Embryonic facial prominence (tissue), 1 donor: ENCODE data around the gene CDY1B.
"Not testable (repeated sequence)": the region's sequence is repeated elsewhere in the genome, so short reads cannot be mapped to it uniquely, and the experiment has no call there.

Experiments used
- DNase-seq: peaks from one replicate; pipeline ENCODE4 v3.0.0-alpha.2; 2016; ENCODE audit errors: extremely low spot score

Gene CDY1B, protein sequence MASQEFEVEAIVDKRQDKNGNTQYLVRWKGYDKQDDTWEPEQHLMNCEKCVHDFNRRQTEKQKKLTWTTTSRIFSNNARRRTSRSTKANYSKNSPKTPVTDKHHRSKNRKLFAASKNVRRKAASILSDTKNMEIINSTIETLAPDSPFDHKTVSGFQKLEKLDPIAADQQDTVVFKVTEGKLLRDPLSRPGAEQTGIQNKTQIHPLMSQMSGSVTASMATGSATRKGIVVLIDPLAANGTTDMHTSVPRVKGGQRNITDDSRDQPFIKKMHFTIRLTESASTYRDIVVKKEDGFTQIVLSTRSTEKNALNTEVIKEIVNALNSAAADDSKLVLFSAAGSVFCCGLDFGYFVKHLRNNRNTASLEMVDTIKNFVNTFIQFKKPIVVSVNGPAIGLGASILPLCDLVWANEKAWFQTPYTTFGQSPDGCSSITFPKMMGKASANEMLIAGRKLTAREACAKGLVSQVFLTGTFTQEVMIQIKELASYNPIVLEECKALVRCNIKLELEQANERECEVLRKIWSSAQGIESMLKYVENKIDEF

DNA sequence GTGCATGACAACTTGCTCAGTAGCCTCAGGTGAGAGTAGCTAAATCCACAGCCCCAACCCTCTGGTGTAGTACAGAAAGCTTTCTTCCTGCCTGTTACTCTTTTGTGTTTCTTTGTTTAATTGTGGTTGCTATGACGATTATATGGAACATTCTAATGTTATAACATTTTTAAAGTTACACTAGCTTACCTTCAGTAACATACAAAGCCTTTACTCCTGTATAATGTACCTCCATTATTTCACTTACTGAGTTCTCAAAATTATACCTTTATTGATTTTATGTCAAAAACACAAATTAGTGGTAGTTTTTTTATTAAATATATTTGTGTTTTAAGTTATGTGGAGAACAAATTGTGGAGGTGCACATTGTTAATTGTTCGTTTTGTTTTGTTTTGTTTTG, at the start of gene CDY1B:
TSS of gene CDY1B (minus strand) at position 101 of the 400 bp plus-strand sequence. CDS start 331 bp downstream, outside the sequence.
- DNase-seq: not testable (repeated sequence)

DNA sequence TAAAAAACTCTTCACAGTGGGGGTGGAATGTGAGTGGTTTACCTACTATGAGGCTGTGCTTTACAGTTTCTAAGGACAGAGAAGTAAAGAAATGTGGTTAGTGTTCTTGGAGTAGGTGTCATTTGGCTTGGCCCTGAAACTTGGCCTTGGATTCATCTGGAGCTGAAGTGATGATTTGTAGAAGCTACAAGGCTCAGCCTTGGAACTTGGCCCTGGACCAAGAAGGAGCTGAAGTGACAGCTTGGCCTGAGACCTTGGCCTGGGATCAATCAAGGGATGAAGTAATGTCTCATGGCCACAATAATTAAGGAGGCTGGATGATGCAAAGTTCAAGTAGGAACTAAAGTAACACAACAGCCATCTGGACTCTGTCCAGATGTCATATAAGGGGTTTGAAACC, 1.7 kb upstream of the CDY1B start:
- DNase-seq: not testable (repeated sequence)

- DNase-seq: not testable (repeated sequence)
Measured at GRCh38 chrY:24043209-24043608, 4.6 kb downstream of the CDY1B start.

- DNase-seq: not testable (repeated sequence)
Measured at GRCh38 chrY:24039008-24039718, 8.7 kb downstream of the CDY1B start.

DNA sequence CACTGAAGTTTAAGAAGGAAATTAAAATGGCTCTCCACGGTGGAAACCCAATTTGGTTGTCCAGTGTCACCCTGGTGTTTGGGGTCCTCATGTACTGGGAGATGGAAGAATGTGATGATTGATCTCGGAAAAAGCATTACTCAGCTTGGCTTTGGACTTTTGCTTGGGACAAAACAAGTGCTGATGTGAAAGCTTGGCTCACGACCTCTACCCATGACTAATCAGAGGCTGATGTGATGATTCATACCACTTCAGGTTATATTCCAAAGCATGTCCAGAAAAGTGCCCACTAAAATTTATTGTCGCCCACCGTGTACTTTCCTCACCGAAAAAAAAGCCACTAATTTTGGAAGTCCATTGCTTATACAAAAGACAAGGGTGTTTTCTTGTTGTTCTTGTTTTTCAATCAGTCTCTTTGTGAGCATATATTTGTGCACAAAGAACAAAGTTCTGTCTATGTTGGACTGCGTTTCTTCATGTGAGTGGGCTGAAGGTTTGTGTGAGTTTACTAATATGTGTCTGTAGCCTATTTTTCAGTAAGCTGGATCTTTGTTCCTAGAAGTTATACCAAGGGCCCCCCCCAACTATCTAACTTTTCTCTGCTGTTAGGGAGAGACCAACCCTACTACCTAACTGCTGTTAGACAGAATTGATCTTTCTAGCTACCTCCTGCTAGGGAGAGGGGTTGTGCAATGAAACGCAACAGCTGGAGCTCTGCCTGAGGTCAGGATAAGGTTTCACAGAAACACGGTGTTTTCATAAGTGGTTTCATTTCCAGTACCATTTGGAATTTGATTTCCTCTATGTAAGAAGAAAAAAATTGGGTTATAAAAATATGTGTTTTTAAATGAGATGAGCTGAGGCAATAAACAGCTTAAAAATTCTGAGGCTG, 21.4 kb downstream of the CDY1B start:
- not testable (repeated sequence) for DNase-seq
